ENCODE results near the gene SPINK14.

SPINK14 gene, protein sequence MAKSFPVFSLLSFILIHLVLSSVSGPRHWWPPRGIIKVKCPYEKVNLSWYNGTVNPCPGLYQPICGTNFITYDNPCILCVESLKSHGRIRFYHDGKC

DNA sequence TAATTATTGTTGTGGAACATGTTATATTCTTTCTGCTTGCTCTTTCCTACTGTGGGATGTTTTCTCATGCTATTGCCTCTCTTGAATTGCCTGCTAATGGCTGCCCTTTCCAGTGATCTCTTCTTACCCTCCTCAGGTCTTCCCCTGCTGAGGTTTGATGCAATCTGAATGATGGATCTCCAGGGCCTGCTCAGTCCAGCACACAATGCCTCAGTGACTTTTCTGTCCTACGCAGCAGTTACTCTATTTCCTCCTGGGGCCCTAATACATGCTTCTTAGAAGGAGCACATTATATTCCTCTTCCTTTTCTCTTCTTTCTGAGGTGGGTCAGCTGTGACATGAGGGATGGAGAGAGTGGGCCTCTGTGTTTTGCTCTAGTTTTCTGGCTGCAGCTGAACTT, at the start of gene SPINK14:
Gene SPINK14 (plus strand): TSS at position 301 of the 400 bp plus-strand sequence. CDS start 1,187 bp downstream, outside the sequence.
- no peak for DNase-seq

DNA sequence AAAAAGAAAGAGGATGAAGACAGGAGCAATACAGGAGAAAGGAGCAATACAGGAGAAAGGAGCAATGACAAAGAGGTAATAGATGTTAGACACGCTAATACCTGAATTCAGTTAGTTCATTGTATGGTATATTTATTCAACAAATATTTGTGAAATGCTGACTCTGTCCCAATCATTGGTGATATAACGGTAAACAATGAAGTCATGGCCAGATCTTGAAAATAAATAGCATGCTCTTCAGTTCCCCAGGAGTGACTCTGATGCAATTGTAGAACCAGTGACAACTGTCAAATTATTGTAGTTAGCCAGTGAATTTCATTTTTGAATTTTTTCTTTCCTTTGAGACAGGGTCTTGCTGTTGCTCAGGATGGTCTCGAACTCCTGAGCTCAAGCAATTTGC, 48.0 kb upstream of the SPINK14 start:
- no peak for DNase-seq

DNA sequence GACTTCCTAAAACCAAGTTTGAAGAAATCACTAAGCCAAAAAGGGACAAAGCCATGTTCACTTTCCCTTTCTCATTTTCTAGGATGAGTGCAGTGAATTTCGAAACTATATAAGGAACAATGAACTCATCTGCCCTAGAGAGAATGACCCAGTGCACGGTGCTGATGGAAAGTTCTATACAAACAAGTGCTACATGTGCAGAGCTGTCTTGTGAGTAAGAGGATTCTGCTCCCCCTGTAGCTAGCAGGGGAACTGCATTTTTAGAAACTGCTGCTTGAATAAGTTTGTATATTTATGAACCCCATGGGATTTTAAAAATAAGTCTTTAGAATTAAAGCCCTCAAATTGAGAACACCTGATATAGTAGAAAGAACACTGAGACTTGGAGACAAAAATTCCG, 42.7 kb upstream of the SPINK14 start:
- no peak for DNase-seq

DNA sequence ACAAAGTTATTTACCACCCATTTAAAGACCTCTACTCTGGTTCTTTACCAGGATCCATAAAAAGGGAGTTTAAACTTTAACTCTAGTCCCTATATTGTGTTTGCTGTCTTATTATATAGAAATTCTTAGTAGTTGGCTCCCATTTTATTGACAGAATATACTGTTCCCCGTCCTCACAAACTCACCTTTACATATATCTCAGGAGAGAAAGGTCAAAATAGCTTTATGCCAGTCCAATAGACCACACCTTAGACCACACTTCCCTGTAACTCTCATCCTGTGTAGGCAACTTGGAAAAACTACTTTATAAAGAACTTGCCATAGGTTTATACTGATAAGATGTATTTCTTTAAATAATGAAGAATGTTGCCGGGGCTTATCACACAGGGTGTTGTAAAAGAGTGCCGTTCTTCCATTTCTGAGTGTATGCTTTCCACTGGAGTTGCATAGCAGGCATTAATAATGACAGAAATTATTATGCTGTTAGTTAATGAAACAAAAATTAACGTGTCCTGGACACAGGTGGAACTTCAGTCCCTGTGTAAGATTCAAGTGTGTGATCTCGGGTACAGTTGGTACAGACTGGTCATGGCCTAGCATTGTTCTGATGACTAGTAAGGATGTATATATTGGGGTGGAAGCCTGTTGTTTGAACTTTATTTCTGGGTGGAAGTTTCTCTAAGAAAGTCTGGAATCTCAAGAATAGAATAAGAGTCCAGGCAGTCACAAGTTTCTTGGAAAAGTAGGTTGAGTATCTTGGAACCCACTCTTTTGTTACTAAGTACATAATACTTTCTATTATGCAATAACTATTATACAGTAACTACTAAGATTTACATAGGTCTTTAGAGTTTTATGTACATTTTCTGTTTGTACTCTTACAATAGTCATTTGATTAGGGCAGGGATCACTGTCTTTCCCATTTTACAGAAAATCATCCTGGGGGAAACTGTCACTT, 33.0 kb upstream of the SPINK14 start:
- no peak for DNase-seq

DNA sequence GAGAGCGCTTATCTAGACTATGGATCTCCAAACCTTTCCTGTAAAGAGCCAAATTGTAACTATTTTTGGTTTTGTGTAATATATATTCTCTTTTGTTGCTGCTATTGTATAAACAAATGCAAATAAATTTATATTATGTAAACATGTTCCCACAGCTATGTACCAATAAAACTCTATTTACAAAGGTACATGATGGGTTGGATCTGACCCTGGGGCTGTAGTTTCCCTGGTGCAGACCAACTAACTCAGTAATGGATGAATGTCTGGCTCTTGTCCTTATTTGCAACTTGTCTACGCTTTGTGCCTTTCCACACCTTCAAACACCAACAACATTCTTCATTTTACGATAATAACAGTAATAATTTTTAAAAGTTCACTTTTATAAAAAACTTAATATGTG, 27.5 kb upstream of the SPINK14 start:
- DNase-seq, result no peak

DNA sequence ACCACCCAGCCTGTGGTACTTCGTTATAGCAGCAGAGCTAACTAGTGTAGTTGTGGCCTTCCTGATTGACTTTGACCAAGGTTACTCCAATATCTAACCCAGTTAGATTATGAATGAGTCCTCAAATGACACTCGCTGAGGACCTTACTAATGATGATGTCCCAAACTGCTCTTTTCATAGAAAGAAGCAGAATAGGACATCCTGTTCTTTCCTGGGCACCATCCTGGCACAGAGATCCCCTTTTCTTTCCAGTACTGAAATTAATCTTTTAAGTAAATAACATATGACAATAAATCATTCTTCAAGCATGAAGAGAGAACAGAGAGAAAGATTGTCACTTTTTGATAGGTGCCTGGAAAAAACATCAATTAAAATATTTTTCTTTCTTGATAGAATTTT, 26.7 kb upstream of the SPINK14 start:
- DNase-seq, result no peak

DNA sequence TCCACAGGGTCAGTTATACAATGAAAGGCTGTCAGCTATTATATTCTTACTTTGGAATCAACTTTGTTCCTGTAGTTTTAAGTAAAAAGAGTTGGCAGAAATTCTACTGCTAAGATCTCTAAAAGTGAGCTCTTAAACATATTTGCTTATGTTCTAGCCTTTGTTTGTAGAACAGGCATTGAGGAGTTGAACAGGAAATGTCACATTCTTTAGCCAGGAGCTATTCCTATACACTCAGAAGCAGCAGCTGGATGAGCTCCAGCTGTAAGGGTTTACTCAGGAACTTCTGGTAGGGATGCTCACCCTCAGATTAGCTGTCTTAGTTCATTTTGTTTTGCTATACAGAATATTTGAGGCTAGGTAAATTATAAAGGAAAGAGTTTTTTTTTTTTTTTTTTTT, 22.4 kb upstream of the SPINK14 start:
- DNase-seq, result no peak

DNA sequence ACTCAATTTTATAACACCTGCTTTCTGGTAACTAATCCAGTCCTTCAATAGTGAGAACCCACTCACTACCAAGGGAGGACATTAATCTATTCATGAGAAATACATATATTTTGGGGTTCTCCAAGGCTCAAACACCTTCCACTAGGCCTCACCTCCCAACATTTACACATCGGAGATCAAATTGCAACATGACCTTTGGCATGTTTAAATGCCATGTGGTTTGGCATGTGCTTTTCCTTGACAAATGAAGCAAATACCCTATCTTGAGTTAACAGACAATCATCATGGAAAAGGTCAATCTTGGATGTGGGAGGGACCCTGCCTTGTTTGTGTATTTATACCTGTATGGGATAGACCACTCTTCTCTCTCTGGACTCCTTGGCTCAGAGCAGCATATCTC, 21.9 kb upstream of the SPINK14 start:
- no peak for DNase-seq

DNA sequence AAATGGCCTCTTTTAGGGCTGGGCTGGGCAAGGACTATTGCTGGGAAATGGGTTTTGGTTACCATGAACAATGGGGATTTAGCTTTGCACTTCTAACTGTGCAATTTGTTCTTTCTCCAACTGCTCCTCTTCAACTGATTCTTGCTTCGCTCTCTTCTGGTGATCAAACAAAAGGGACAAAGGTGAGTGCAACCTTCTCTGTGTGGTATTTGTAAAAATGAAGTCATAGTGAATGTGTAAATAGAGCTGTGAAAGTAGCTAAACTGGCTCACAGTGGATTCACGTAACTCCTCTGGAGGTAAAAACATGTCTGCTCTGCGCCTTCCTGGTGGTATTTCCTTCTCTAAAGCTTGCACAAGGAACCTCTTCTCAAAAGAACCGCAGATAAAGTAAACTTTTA, 20.9 kb upstream of the SPINK14 start:
- DNase-seq, result no peak

DNA sequence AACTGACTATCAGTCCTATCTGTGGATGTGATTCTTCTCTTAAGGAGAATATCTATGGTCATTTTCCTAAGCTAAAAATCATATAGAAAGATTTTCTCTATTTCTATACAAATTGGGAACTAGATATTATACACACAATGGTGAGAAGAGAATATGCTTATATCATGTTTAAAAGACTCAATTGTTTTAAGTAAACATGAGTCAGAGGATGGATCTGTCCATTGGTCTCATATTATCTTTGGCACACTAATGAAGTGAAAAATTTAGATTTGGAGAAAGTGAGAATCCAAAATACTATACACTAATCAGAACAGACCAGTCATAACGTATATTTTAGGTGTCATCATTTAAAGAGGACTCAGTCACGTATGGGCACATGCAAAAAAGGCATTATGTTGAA, 16.5 kb upstream of the SPINK14 start:
- no peak for DNase-seq

DNA sequence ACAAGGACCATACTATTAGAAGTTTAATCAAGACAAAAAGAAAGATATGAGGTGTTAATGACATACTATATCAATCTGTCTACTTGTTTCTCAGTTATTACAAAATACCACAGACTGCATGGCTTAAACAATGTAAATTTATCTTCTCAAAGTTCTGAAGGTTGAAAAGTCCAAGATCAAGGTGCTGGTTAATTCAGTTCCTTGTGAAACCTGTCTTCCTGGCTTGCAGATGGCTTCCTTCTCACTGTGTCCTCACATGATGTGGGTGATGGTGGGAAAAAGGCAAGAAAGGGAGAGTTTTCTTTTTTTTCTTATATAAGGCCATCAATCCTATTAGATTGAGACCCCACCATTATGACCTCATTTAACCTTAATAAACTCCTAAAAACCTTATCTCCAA, 15.6 kb upstream of the SPINK14 start:
- DNase-seq, result no peak

DNA sequence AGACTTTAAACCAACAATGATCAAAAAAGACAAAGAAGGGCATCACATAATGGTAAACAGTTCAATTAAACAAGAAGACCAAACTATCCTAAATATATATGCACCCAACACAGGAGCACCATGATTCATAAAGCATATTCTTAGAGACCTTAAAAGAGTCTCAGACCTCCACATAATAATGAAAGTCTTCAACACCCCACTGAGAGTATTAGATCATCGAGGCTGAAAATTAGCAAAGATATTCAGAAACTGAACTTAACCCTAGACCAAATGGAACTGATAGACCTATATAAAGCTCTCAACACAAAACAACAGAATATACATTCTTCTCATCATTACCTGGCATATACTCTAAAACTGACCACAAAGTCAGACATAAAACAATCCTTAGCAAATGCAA, 11.7 kb upstream of the SPINK14 start:
- no peak for DNase-seq

DNA sequence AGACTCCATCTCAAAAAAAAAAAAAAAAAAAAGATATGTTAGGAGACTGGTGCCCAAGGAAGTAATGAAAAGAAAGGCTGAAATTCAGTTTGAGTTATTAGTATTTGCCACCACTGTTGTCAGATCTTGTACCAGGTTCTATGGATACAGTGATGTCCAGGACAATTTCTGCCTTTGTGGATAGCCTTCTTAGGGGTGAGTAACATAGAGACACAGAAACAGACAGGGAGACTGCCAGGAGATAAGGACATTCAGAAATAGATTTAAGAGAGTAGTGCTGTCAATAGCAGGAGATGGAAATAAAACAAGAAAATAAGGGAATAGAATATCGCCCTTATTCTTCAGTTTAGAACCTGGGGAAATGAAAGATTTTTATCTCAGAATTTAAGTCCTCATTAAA, 6.3 kb upstream of the SPINK14 start:
- DNase-seq, result no peak

DNA sequence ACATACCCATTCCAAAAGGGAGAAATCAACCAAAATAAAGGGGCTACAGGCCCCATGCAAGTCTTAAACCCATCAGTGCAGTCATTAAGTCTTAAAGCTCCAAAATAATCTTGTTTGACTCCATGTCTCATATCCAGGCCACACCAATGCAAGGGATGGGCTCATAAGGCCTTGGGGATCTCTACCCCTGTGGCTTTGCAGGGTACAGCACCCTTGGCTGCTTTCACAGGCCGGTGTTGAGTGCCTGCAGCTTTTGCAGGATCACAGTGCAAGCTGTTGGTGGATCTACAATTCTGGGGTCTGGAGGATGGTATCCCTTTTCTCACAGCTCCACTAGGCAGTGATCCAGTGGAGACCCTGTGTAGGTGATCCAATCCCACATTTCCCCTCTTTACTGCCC, 5.0 kb upstream of the SPINK14 start:
- DNase-seq, result no peak

DNA sequence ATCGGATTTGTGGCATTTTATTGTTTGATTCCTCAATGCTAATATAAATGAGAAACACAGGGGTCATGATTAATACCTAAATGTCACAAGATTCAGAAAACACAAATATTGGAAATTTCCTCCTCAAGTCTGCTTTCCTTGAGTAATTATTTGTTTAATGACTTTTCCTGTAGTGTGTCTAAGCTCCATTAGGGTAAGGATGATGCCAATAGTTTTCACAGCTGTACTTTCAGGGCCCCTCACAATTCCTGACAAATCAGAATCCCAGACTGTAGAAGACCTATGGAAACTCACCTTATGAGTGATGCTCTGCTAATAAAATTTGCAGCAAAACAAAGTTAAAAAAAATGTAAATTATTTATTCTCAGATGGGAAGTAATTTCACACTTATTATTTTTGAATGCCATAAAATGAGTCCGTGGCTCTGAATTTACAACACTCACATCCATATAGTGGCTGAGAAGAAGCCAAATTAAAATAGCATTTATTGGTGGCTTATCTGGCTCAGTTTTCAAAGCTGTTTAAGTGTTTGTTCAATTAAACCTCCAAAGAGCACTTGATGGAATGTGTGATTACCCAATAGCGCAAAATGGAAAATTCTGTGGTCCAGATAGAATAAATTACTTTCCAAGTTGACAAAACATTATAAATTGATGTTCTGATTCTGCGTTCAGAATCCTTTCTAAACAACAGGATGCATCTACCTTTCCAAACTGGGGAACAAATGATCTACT, 1.6 kb upstream of the SPINK14 start:
- DNase-seq, result no peak

DNA sequence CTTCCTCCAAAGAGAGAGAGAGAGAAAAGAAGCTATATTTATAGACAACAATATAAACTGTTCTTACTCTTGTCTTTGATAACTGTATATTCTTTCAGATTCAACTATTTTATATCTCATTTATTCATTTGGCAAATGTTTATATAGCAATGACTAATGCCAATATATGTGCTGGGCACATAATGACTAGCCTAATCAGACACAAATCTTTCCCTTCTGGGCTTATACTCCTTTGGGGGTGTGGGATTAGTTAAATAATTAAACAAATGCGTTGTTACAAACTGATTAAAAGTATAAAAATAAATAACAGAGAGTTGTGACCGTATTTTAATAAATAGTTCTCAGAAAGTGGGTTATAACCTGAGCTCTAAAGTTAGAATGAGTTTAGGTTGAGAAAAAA, 4.0 kb downstream of the SPINK14 start:
- no peak for DNase-seq

DNA sequence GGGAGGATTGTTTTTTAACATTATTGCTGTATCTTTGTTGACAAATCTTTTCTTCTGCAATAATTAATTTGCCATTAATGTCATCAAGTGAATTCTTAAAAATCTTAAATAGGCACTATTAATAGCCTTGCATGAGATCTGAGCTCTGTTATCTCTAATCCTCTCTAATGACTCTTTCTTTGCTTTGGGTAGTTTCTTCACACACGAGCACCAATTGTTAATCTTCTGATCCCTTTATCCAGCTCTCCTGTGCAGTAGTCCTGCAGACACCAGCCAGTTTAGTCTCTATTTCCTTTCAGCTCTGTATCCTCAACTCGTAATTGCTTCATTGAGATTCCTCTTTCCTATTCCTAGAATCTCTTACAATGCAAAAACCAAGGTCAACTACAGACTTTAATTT, 8.1 kb downstream of the SPINK14 start:
- no peak for DNase-seq

DNA sequence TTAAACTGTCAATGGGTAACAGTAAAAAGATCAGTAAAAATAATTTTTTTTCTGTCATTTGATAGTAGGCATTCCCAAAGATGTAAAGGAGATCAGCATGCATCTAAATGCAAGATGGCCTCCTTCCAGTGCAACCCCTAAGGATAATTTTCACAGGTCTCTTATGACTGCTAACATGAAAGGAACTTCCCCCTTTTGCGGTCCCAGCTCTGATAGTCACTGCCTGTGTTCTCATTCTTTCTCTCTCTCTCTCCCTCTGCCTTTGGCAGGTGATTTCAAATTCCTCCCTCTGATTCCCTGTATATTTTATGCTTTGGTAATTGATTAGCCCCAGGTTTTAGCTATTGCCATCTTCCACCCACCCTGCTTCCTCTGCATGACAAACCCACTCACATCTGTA, 8.9 kb downstream of the SPINK14 start:
- no peak for DNase-seq

DNA sequence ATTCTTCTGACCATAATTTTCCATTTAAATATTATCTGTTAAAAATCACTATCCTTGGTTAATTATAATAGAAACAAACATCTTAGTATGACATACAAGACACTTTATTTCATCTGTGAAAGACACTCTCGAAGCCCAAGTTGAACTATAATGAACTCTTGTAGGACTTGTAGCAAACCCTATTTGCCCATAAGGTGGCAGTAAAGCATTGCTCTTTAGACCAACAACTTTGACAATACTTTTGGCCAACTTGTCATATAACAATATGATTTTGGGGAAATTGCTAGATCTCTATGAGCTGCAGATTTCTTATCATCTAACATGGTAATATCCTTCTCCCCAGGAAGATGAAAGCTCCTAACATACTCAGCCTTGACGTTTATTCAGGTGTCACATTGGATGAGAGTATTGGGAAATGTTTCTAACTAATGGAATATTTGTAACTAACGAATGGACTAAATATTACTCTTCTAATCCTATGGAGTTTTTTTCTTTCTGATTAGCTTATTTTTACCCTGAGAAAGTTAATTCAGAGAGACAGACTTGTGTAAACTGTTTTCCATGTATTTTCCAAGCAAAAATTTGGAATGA, 11.0 kb downstream of the SPINK14 start:
- DNase-seq, result peak; percentile 50

DNA sequence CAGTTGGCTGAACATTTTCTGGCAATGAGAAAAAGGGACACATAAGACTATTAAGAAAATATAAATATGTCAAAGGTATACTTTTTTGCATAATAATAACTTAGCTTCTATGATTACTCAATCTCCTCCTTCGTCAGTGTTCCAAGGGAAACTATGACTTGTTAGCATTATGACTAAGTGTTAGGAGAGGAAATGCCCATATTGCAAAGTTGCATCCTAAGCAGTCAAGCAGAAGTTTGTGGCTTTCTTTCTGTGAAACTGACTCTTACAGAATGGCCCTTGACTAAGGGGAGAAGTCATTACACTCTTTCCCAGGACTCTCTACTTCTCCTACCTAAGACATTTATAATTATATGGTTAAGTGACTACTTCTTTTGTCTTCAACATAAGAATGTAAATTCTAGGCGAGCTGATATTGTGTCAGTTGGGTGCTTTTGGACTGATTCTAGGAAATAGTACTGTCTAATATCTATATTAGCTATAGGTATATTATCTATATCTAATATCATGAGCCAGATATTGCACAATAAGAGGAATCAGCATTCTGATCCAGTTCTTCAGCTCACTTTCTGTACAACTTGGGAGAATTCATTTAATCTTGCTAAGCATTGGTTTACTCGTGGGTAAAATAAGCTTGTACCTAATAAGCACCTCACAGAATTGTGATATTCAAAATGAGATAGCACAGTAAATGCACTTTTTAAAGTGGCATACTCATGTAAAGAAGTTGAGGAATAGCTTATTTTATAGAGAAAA, 18.1 kb downstream of the SPINK14 start:
- DNase-seq, result peak; percentile 6

DNA sequence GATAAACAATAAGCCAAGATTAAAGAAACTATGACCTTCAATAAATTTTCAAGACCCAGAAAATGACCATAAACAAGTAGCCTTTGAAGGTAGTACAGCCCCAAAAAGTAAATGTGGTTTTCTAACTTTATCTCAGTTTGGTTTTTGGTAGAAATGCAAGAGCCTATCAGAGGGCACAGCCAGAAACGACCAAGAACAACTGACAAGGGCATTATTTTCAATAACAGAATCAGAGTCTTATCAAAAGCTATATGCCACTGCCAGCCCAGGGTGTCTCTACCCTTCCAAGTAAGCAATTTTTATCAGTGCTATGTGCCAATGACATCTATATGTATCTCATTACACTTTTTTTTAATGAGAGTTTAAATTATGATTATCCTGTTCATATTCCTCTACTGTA, 22.7 kb downstream of the SPINK14 start:
- DNase-seq, result no peak

DNA sequence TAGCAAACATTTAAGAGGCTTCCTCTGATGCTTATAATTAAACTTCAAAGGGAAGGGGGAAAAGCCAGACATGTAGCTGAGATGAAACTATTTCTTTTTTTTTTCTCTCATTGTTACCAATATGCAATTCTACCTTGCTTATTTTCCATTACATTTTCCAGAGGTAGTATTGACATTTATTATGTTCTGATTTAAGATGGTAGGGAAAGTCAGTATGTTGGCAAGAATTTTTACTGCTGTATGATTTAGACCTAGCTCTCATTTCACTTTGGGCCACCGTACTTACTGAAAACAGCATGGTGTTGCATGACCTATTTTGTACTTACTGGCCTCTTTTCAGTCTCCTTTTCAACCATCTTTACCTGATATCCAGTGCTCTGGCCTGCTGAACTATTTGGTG, 24.9 kb downstream of the SPINK14 start:
- DNase-seq, result no peak

DNA sequence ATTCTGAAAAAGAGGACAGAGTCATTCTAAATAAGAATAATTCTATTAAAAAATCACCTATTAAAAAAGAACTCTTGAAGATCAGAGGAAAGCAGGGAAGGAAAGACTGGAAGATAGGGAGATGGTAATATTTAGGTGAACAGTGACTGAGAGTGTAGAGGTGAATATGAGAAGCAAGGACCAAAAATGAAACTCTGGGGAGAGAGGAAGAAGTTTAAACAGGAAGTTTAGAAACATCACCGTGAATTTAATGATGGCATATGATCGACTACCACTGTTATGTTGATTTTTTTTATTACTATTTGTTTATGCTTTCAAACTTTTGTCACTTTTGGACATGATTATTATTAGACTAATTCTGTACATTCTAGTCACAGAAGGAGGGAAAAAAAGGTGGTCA, 32.8 kb downstream of the SPINK14 start:
- no peak for DNase-seq

All from CD4-positive, alpha-beta T cell treated with Interleukin-12 subunit alpha and Interleukin-12 subunit beta, for 1 hour (primary cell).